Keratinocyte (primary cell): Measurements from ENCODE around the gene SDR39U1. TPM values are rescaled to one million over a fixed set of nuclear protein-coding genes. Genes with fewer than 3 reads are reported as not detected.

Experiments used
- DNase-seq: peaks from one replicate; pipeline ENCODE4 v3.0.0-alpha.2; 2011; ENCODE audit warnings: low read depth, missing footprints, low spot score
- FAIRE-seq: peaks from 2 replicates; lab custom pipeline; 2011; peaks lifted over from hg19 to GRCh38; lab: Jason Lieb, UNC
- H2AFZ ChIP-seq: 2 replicates; pipeline ENCODE4 v1.6.0; 2012; ENCODE audit warnings: low read length, control low read depth, inconsistent platforms; ENCODE audit not compliant: control insufficient read depth
- H3K27ac ChIP-seq: 2 replicates; pipeline ENCODE4 v1.5.1; 2011; ENCODE audit warnings: low read length; ENCODE audit not compliant: control insufficient read depth, insufficient read depth
- H3K27me3 ChIP-seq: 3 replicates; pipeline ENCODE4 v1.6.0; 2011; ENCODE audit warnings: low read length; ENCODE audit not compliant: control insufficient read depth, insufficient read depth; ENCODE audit errors: extremely low read depth
- H3K36me3 ChIP-seq, 2 experiments: 2 replicates in 1 of 2; 3 replicates in 1 of 2; pipeline ENCODE4 v1.5.1; 2011; ENCODE audit warnings: low read length in 2 of 2, mild to moderate bottlenecking in 1 of 2; ENCODE audit not compliant: control insufficient read depth in 2 of 2, insufficient read depth in 2 of 2; ENCODE audit errors: extremely low read depth in 1 of 2
- H3K4me1 ChIP-seq: 3 replicates; pipeline ENCODE4 v1.5.1; 2011; ENCODE audit warnings: low read length; ENCODE audit not compliant: control insufficient read depth, insufficient read depth; ENCODE audit errors: extremely low read depth
- H3K4me2 ChIP-seq: 3 replicates; pipeline ENCODE4 v1.6.0; 2011; ENCODE audit warnings: low read depth, low read length; ENCODE audit not compliant: control insufficient read depth, insufficient read depth; ENCODE audit errors: extremely low read depth
- H3K4me3 ChIP-seq, 3 experiments: fragments of 200-600 bp in 1 of 3; sonication (generic) in 1 of 3; 2 replicates in 2 of 3; 3 replicates in 1 of 3; pipeline ENCODE4 v1.5.1; 2011 to 2016; ENCODE audit warnings: low read length in 3 of 3, mild to moderate bottlenecking in 3 of 3, control low read depth in 2 of 3, inconsistent platforms in 1 of 3, low read depth in 1 of 3, mixed read lengths in 1 of 3, mixed run types in 1 of 3, moderate library complexity in 1 of 3; ENCODE audit not compliant: control insufficient read depth in 2 of 3, insufficient read depth in 2 of 3; ENCODE audit errors: extremely low read depth in 1 of 3
- H3K79me2 ChIP-seq: 2 replicates; pipeline ENCODE4 v1.6.0; 2012; ENCODE audit warnings: low read length; ENCODE audit not compliant: control insufficient read depth, insufficient read depth
- H3K9ac ChIP-seq: 3 replicates; pipeline ENCODE4 v1.6.0; 2011; ENCODE audit warnings: low read length; ENCODE audit not compliant: control insufficient read depth, insufficient read depth; ENCODE audit errors: extremely low read depth
- H3K9me1 ChIP-seq: 3 replicates; pipeline ENCODE4 v1.6.0; 2011; ENCODE audit warnings: low read length; ENCODE audit not compliant: control insufficient read depth, insufficient read depth; ENCODE audit errors: extremely low read depth
- H3K9me3 ChIP-seq: 2 replicates; pipeline ENCODE4 v1.5.1; 2012; ENCODE audit warnings: low read depth, low read length; ENCODE audit not compliant: control insufficient read depth
- H4K20me1 ChIP-seq: 3 replicates; pipeline ENCODE4 v1.6.0; 2011; ENCODE audit warnings: low read length; ENCODE audit not compliant: control insufficient read depth, insufficient read depth; ENCODE audit errors: extremely low read depth
- CTCF ChIP-seq, 3 experiments: IDR thresholded peaks in 1 of 3; conservative IDR thresholded peaks in 1 of 3; optimal IDR thresholded peaks in 1 of 3; 2 replicates in 2 of 3; 3 replicates in 1 of 3; pipeline versions ENCODE3 to v1.5.1; 2011; ENCODE audit warnings: low read length in 3 of 3, mild to moderate bottlenecking in 3 of 3, moderate library complexity in 2 of 3, control low read depth in 1 of 3, inconsistent platforms in 1 of 3; ENCODE audit not compliant: insufficient read depth in 2 of 3; ENCODE audit errors: extremely low read depth in 1 of 3
- EZH2 ChIP-seq: IDR thresholded peaks from one replicate; pipeline ENCODE4 v1.6.1; 2012; ENCODE audit warnings: inconsistent platforms, mild to moderate bottlenecking, low read length, moderate library complexity
- dilution Hi-C: fragments of 300-500 bp; cut with MboI; formaldehyde crosslinking; loops from one replicate; pipeline ENCODE4 v1.7.0; 2020; ENCODE audit warnings: low sequenced_read_pairs; ENCODE audit not compliant: extremely low pct_ligation_motif_present
- polyA plus RNA-seq, 5 experiments: library from polyadenylated mRNA; depleted of rRNA in 3 of 5; stranded (reverse) in 3 of 5; stranded (forward) in 1 of 5; unstranded in 1 of 5; fragments of >200 nt; gene quantifications; 1 replicate in 1 of 5; 2 replicates in 3 of 5; 3 replicates in 1 of 5; pipeline versions ENCODE4 v1.2.1 to v1.2.3, GENCODE V29; 2011 to 2012; ENCODE audit warnings: missing spikeins in 2 of 5, low read depth in 1 of 5, low replicate concordance in 1 of 5

SDR39U1 gene
- polyA plus RNA-seq, 1 donor (not counting 4 experiments of a cell fraction or from before 2014, with no cell fraction given), result 27.4 TPM

- Histone ChIP-seq H3K79me2 (peaks cover 21% of the 10 kb centered on the region), H4K20me1 (no peaks in the 10 kb centered on the region), H3K27ac (no peak overlapping the region), H3K9me3 (no peaks in the 10 kb centered on the region), H2AFZ (no peak overlapping the region), H3K4me3 (no peak overlapping the region), H3K4me1 (peaks cover 12% of the 10 kb centered on the region), H3K9ac (no peak overlapping the region), H3K27me3 (no peaks in the 10 kb centered on the region), H3K9me1 (no peaks in the 10 kb centered on the region), H3K36me3 (peaks cover 41 to 59% of the 10 kb centered on the region in 2 experiments), H3K4me2 (no peak overlapping the region)
- DNase-seq (no peak), FAIRE-seq (no peak)
- no peak for TF ChIP-seq EZH2
- no peak for TF ChIP-seq CTCF (optimal IDR thresholded peaks at IDR 0.05 in 1 of 3, IDR thresholded peaks at IDR 0.05 in 1 of 3, conservative IDR thresholded peaks at IDR 0.05 in 1 of 3; ENCODE audit: extremely low read depth in 1 of 3, insufficient read depth in 2 of 3, low read length in 3 of 3)
- dilution Hi-C loops, result no loop called here
These were observed 3.3 kb downstream of the SDR39U1 start for GRCh38 chr14:24439257-24439656.

DNA sequence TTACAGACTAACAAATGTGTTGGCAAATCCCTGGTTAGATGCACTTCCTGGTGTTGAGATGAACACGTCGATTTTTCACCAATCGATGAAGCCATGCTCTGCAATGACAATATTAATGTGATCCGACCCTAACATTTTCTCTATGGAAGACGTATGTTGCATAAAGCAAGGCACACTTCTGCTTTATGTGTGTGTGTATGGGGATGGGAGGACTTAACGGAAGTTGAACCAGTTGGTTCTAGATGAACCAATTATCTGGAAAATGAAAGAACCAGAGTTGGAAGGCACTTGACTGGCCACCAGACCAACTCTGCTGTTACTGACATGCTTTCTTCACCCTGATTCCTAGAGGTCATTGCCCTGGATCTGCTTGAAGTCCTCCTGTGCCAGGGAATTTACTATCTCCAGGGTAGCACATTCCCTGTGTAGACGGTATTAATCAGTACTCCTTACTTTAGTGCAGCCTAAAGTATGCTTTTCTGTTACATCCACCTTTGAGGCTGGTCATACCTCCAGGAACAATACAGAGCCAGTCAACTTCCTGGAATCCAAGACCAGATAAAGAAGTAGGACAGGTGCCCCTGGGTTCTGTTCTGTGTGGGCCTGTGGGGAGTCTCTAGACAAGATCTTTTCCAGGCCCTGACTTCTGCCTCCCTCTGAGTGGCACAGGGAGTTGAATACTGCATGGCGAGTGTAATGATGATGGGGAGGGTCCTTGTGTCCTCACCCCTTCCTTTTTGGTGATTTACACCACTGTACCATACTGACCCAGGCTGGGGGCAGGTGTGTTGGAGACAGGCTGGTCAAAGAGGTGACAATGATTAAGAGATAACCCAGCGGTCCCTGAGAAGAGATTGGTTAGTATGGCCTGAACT lies 4.1 kb downstream of the SDR39U1 start:
- DNase-seq (no peak), FAIRE-seq (no peak)
- Histone ChIP-seq H3K4me3 (no peak overlapping the region), H2AFZ (no peak overlapping the region), H3K9ac (no peak overlapping the region), H3K36me3 (peaks cover 42 to 65% of the 10 kb centered on the region in 2 experiments), H4K20me1 (no peaks in the 10 kb centered on the region), H3K9me1 (no peaks in the 10 kb centered on the region), H3K9me3 (no peaks in the 10 kb centered on the region), H3K27me3 (no peaks in the 10 kb centered on the region), H3K79me2 (peaks cover 19% of the 10 kb centered on the region), H3K4me2 (no peak overlapping the region), H3K27ac (no peak overlapping the region), H3K4me1 (peaks cover 9% of the 10 kb centered on the region)
- TF ChIP-seq EZH2 (no peak), CTCF (optimal IDR thresholded peaks at IDR 0.05 in 1 of 3, IDR thresholded peaks at IDR 0.05 in 1 of 3, conservative IDR thresholded peaks at IDR 0.05 in 1 of 3; ENCODE audit: extremely low read depth in 1 of 3, insufficient read depth in 2 of 3, low read length in 3 of 3) (no peak)
- dilution Hi-C loops, result no loop called here
